Measurements from ENCODE around the gene B3GAT1. TPM values are rescaled to one million over a fixed set of nuclear protein-coding genes. Genes with fewer than 3 reads are reported as not detected.

B3GAT1 gene
- polyA plus RNA-seq, 1 donor from 2014 or later = 28.2 TPM

GRCh38 chr11:134363592-134363991, 48.5 kb downstream of the B3GAT1 start:
- Histone ChIP-seq H3K36me3 (ENCODE audit: insufficient read depth, low read length) (no peaks in the 10 kb centered on the region), H3K9ac (ENCODE audit: low read length) (no peak overlapping the region), H3K79me2 (replicated peaks; ENCODE audit: insufficient read depth, low read length) (no peaks in the 10 kb centered on the region), H3K4me3 (ENCODE audit: low read length) (no peak overlapping the region), H3F3A (ENCODE audit: insufficient read depth, low read length, poor library complexity, severe bottlenecking) (no peaks in the 10 kb centered on the region), H3K9me2 (ENCODE audit: insufficient read depth, low read length) (no peaks in the 10 kb centered on the region), H3K27ac (ENCODE audit: low read length) (no peak overlapping the region), H3K9me3 (ENCODE audit: low read length) (no peaks in the 10 kb centered on the region), H4K20me1 (ENCODE audit: insufficient read depth) (no peaks in the 10 kb centered on the region), H2AFZ (ENCODE audit: low read depth, low read length) (no peak overlapping the region), H3K27me3 (ENCODE audit: insufficient read depth, low read depth, low read length) (no peaks in the 10 kb centered on the region), H3K4me2 (ENCODE audit: low read length) (no peak overlapping the region)
- peak; percentile 13 for TF ChIP-seq SMC3 (conservative IDR thresholded peaks at IDR 0.05; ENCODE audit: poor library complexity)
- TF ChIP-seq CTCF (IDR thresholded peaks at IDR 0.05; ENCODE audit: poor library complexity, severe bottlenecking) = no peak

- Histone ChIP-seq H2AFZ (ENCODE audit: low read depth, low read length) (no peak overlapping the region), H3K9me2 (ENCODE audit: insufficient read depth, low read length) (no peaks in the 10 kb centered on the region), H3K4me3 (ENCODE audit: low read length) (no peak overlapping the region), H3F3A (ENCODE audit: insufficient read depth, low read length, poor library complexity, severe bottlenecking) (no peaks in the 10 kb centered on the region), H3K27me3 (ENCODE audit: insufficient read depth, low read depth, low read length) (no peaks in the 10 kb centered on the region), H3K79me2 (replicated peaks; ENCODE audit: insufficient read depth, low read length) (no peaks in the 10 kb centered on the region), H3K36me3 (ENCODE audit: insufficient read depth, low read length) (no peaks in the 10 kb centered on the region), H3K27ac (ENCODE audit: low read length) (no peak overlapping the region), H3K4me2 (ENCODE audit: low read length) (no peak overlapping the region), H3K9me3 (ENCODE audit: low read length) (no peaks in the 10 kb centered on the region), H3K9ac (ENCODE audit: low read length) (no peak overlapping the region), H4K20me1 (ENCODE audit: insufficient read depth) (no peaks in the 10 kb centered on the region)
- no peak for TF ChIP-seq RAD21 (conservative IDR thresholded peaks at IDR 0.05)
- no peak for TF ChIP-seq SMC3 (conservative IDR thresholded peaks at IDR 0.05; ENCODE audit: poor library complexity)
- TF ChIP-seq POLR2AphosphoS5 (IDR thresholded peaks at IDR 0.05) = no peak
- TF ChIP-seq TAF1 (IDR thresholded peaks at IDR 0.05; ENCODE audit: low read depth) = no peak
- no peak for TF ChIP-seq CTCF (IDR thresholded peaks at IDR 0.05; ENCODE audit: poor library complexity, severe bottlenecking)
- no peak for TF ChIP-seq EZH2 (IDR thresholded peaks at IDR 0.05; ENCODE audit: borderline replicate concordance, insufficient read depth, low read length, poor library complexity, severe bottlenecking)
- no peak for TF ChIP-seq MXI1 (conservative IDR thresholded peaks at IDR 0.05; ENCODE audit: poor library complexity, severe bottlenecking)
Observed at GRCh38 chr11:134363161-134363560, 48.9 kb downstream of the B3GAT1 start.

- TF ChIP-seq, protein P1, sequence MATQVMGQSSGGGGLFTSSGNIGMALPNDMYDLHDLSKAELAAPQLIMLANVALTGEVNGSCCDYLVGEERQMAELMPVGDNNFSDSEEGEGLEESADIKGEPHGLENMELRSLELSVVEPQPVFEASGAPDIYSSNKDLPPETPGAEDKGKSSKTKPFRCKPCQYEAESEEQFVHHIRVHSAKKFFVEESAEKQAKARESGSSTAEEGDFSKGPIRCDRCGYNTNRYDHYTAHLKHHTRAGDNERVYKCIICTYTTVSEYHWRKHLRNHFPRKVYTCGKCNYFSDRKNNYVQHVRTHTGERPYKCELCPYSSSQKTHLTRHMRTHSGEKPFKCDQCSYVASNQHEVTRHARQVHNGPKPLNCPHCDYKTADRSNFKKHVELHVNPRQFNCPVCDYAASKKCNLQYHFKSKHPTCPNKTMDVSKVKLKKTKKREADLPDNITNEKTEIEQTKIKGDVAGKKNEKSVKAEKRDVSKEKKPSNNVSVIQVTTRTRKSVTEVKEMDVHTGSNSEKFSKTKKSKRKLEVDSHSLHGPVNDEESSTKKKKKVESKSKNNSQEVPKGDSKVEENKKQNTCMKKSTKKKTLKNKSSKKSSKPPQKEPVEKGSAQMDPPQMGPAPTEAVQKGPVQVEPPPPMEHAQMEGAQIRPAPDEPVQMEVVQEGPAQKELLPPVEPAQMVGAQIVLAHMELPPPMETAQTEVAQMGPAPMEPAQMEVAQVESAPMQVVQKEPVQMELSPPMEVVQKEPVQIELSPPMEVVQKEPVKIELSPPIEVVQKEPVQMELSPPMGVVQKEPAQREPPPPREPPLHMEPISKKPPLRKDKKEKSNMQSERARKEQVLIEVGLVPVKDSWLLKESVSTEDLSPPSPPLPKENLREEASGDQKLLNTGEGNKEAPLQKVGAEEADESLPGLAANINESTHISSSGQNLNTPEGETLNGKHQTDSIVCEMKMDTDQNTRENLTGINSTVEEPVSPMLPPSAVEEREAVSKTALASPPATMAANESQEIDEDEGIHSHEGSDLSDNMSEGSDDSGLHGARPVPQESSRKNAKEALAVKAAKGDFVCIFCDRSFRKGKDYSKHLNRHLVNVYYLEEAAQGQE (IDR thresholded peaks at IDR 0.05; ENCODE audit: borderline replicate concordance) = no peak
- TF ChIP-seq SMC3 (conservative IDR thresholded peaks at IDR 0.05; ENCODE audit: poor library complexity) = no peak
- H3K79me2 ChIP-seq (replicated peaks; ENCODE audit: insufficient read depth, low read length) = no peaks in the 10 kb centered on the region
- no peak overlapping the region for H3K9ac ChIP-seq (ENCODE audit: low read length)
- no peaks in the 10 kb centered on the region for H3K36me3 ChIP-seq (ENCODE audit: insufficient read depth, low read length)
- no peak overlapping the region for H3K27ac ChIP-seq (ENCODE audit: low read length)
- H3K9me2 ChIP-seq (ENCODE audit: insufficient read depth, low read length) = no peaks in the 10 kb centered on the region
- H2AFZ ChIP-seq (ENCODE audit: low read depth, low read length) = no peak overlapping the region
- H3F3A ChIP-seq (ENCODE audit: insufficient read depth, low read length, poor library complexity, severe bottlenecking) = no peaks in the 10 kb centered on the region
- no peak overlapping the region for H3K4me3 ChIP-seq (ENCODE audit: low read length)
- H3K9me3 ChIP-seq (ENCODE audit: low read length) = no peaks in the 10 kb centered on the region
- H4K20me1 ChIP-seq (ENCODE audit: insufficient read depth) = no peaks in the 10 kb centered on the region
- H3K4me2 ChIP-seq (ENCODE audit: low read length) = no peak overlapping the region
- no peaks in the 10 kb centered on the region for H3K27me3 ChIP-seq (ENCODE audit: insufficient read depth, low read depth, low read length)
Observed at GRCh38 chr11:134362192-134362901, 49.7 kb downstream of the B3GAT1 start.
